ENCODE results near the gene KAT5. TPM values are rescaled to one million over a fixed set of nuclear protein-coding genes. Genes with fewer than 3 reads are reported as not detected.

KAT5 gene
- total RNA-seq, 1 experiment from 2014 or later: 56.6 TPM

DNA sequence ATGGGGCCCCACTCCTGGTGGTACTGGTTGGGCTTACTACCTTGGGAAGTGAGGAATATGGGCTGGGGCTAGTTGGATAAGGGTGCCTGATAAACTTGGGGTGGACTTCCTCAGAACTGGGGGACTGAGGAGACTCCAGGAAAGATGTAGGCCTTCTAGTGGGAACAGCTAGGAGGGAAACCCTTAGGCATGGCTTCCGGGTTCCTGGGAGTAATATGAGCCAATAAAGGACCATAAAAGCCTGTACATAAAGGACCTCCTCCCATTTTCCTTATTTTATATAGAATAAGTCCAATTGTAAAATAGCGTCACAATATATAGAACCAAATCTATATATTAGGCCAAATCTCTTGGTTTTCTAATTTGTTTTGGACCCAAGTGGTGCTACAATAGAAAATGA is 27.0 kb downstream of the KAT5 start (continued):
- TF ChIP-seq, protein P1, sequence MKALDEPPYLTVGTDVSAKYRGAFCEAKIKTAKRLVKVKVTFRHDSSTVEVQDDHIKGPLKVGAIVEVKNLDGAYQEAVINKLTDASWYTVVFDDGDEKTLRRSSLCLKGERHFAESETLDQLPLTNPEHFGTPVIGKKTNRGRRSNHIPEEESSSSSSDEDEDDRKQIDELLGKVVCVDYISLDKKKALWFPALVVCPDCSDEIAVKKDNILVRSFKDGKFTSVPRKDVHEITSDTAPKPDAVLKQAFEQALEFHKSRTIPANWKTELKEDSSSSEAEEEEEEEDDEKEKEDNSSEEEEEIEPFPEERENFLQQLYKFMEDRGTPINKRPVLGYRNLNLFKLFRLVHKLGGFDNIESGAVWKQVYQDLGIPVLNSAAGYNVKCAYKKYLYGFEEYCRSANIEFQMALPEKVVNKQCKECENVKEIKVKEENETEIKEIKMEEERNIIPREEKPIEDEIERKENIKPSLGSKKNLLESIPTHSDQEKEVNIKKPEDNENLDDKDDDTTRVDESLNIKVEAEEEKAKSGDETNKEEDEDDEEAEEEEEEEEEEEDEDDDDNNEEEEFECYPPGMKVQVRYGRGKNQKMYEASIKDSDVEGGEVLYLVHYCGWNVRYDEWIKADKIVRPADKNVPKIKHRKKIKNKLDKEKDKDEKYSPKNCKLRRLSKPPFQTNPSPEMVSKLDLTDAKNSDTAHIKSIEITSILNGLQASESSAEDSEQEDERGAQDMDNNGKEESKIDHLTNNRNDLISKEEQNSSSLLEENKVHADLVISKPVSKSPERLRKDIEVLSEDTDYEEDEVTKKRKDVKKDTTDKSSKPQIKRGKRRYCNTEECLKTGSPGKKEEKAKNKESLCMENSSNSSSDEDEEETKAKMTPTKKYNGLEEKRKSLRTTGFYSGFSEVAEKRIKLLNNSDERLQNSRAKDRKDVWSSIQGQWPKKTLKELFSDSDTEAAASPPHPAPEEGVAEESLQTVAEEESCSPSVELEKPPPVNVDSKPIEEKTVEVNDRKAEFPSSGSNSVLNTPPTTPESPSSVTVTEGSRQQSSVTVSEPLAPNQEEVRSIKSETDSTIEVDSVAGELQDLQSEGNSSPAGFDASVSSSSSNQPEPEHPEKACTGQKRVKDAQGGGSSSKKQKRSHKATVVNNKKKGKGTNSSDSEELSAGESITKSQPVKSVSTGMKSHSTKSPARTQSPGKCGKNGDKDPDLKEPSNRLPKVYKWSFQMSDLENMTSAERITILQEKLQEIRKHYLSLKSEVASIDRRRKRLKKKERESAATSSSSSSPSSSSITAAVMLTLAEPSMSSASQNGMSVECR (CRISPR knock-in tag; IDR thresholded peaks at IDR 0.05; ENCODE audit: borderline replicate concordance): no peak
- TF ChIP-seq NFE2L1 (CRISPR knock-in tag; IDR thresholded peaks at IDR 0.05) (no peak), ZNF532 (CRISPR knock-in tag; IDR thresholded peaks at IDR 0.05; ENCODE audit: borderline replicate concordance) (no peak), ZNF423 (CRISPR knock-in tag; IDR thresholded peaks at IDR 0.05) (no peak), FOXJ3 (CRISPR knock-in tag; IDR thresholded peaks at IDR 0.05; ENCODE audit: borderline replicate concordance) (no peak)
- TF ChIP-seq, protein P2, sequence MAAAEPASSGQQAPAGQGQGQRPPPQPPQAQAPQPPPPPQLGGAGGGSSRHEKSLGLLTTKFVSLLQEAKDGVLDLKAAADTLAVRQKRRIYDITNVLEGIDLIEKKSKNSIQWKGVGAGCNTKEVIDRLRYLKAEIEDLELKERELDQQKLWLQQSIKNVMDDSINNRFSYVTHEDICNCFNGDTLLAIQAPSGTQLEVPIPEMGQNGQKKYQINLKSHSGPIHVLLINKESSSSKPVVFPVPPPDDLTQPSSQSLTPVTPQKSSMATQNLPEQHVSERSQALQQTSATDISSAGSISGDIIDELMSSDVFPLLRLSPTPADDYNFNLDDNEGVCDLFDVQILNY (CRISPR knock-in tag; IDR thresholded peaks at IDR 0.05): no peak

GRCh38 chr11:65741185-65741584 is 29.1 kb downstream of the KAT5 start:
- no peak overlapping the region for H3K4me3 Mint-ChIP-seq
- no peaks in the 10 kb centered on the region for H3K4me1 Mint-ChIP-seq
- peaks cover 5% of the 10 kb centered on the region for H3K36me3 Mint-ChIP-seq
- ATAC-seq (no peak), DNase-seq (ENCODE audit: low spot score) (no peak)
- H3K9me3 Mint-ChIP-seq: peaks cover 38% of the 10 kb centered on the region
- peaks cover 39% of the 10 kb centered on the region for H3K27me3 Mint-ChIP-seq (ENCODE audit: low read depth)
- ChIA-PET CTCF (interaction anchor here (1.6 kb wide), 1 partner anchor 39 kb away, joined by 7 read pairs; no protein-coding TSS in a partner anchor), POLR2A (no interaction called here)
- no peak overlapping the region for H3K27ac Mint-ChIP-seq
- no peak for TF ChIP-seq IRF2 (CRISPR knock-in tag; IDR thresholded peaks at IDR 0.05; ENCODE audit: borderline replicate concordance, low read depth)
- TF ChIP-seq, protein P3, sequence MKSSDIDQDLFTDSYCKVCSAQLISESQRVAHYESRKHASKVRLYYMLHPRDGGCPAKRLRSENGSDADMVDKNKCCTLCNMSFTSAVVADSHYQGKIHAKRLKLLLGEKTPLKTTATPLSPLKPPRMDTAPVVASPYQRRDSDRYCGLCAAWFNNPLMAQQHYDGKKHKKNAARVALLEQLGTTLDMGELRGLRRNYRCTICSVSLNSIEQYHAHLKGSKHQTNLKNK (CRISPR knock-in tag; IDR thresholded peaks at IDR 0.05): no peak
- TF ChIP-seq ZNF138 (CRISPR knock-in tag; conservative IDR thresholded peaks at IDR 0.05): no peak
- no peak for TF ChIP-seq OVOL2 (CRISPR knock-in tag; IDR thresholded peaks at IDR 0.05; ENCODE audit: borderline replicate concordance)
- TF ChIP-seq, protein P1 (CRISPR knock-in tag; IDR thresholded peaks at IDR 0.05; ENCODE audit: borderline replicate concordance): no peak
- TF ChIP-seq, protein P4, sequence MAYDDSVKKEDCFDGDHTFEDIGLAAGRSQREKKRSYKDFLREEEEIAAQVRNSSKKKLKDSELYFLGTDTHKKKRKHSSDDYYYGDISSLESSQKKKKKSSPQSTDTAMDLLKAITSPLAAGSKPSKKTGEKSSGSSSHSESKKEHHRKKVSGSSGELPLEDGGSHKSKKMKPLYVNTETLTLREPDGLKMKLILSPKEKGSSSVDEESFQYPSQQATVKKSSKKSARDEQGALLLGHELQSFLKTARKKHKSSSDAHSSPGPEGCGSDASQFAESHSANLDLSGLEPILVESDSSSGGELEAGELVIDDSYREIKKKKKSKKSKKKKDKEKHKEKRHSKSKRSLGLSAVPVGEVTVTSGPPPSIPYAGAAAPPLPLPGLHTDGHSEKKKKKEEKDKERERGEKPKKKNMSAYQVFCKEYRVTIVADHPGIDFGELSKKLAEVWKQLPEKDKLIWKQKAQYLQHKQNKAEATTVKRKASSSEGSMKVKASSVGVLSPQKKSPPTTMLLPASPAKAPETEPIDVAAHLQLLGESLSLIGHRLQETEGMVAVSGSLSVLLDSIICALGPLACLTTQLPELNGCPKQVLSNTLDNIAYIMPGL (CRISPR knock-in tag; IDR thresholded peaks at IDR 0.05): no peak
- TF ChIP-seq HMGA2 (CRISPR knock-in tag; IDR thresholded peaks at IDR 0.05): no peak
- no peak for TF ChIP-seq TEAD4 (CRISPR knock-in tag; IDR thresholded peaks at IDR 0.05)
- no peak for TF ChIP-seq ZNF219 (CRISPR knock-in tag; IDR thresholded peaks at IDR 0.05; ENCODE audit: borderline replicate concordance)
- no peak for TF ChIP-seq ZBTB43 (CRISPR knock-in tag; IDR thresholded peaks at IDR 0.05)
- TF ChIP-seq SP1 (CRISPR knock-in tag; conservative IDR thresholded peaks at IDR 0.05): no peak
- no peak for TF ChIP-seq SMAD3 (CRISPR knock-in tag; IDR thresholded peaks at IDR 0.05; ENCODE audit: borderline replicate concordance)
- no peak for TF ChIP-seq PRRX2 (CRISPR knock-in tag; IDR thresholded peaks at IDR 0.05)
- TF ChIP-seq NR2C2 (CRISPR knock-in tag; IDR thresholded peaks at IDR 0.05): no peak

All from WTC11 (cell line).